HCT116 (cell line): ENCODE data around the gene ZNF334. TPM values are rescaled to one million over a fixed set of nuclear protein-coding genes. Genes with fewer than 3 reads are reported as not detected.

Experiments used
- ATAC-seq: fragments of 200-7000 bp; cut with Tn5 transposase; 2 replicates; pipeline ENCODE4 v1.9.1; 2020; ENCODE audit warnings: mild to moderate bottlenecking, moderate library complexity
- BruUV-seq: library from RNA; stranded (reverse); fragments of 400-500 nt; replicated peaks from 2 replicates; lab custom pipeline; 2021; lab: Mats Ljungman, UMichigan
- CTCF ChIA-PET: fragments of 300-600 bp; sonication (Branson Sonifier 250); formaldehyde crosslinking; loops from one replicate; lab custom pipeline; 2021; ENCODE audit warnings: antibody characterized with exemption; lab: Charles Lee
- POLR2A ChIA-PET: fragments of 300-600, 350-600 bp; sonication (Branson Sonifier 250); formaldehyde crosslinking; loops from one replicate; lab custom pipeline; 2021; ENCODE audit warnings: antibody characterized with exemption; lab: Charles Lee
- RAD21 ChIA-PET, 2 experiments: fragments of 300-600 bp; sonication (Branson Sonifier 250); formaldehyde crosslinking; loops; one replicate each; lab custom pipeline; 2023; ENCODE audit warnings: low total read pairs in 2 of 2; ENCODE audit not compliant: uncharacterized antibody in 2 of 2, unreplicated experiment in 2 of 2, low non-redundant PET in 1 of 2; lab: Charles Lee
- DNase-seq: peaks from one replicate; pipeline ENCODE4 v3.0.0-alpha.2; 2010; ENCODE audit warnings: low read depth, low spot score
- H2AFZ ChIP-seq: fragments of 200-600 bp; shearing (Covaris generic), sonication (generic); 2 replicates; pipeline ENCODE4 v1.6.1; 2017; ENCODE audit warnings: low read depth, mixed run types, mixed read lengths, antibody characterized with exemption, low read length; ENCODE audit not compliant: poor library complexity, severe bottlenecking
- H3K27ac ChIP-seq: 2 replicates; pipeline ENCODE4 v1.5.1; 2012; ENCODE audit warnings: low read depth, low read length
- H3K27me3 ChIP-seq: fragments of 200-600 bp; sonication (generic); 2 replicates; pipeline ENCODE4 v1.6.1; 2016; ENCODE audit warnings: mixed run types, low read length, mixed read lengths; ENCODE audit not compliant: insufficient read depth
- H3K36me3 ChIP-seq, 2 experiments: fragments of 200-500 bp in 1 of 2; fragments of 200-600 bp in 1 of 2; sonication (Bioruptor generic) in 1 of 2; sonication (generic) in 1 of 2; 2 replicates each; pipeline versions ENCODE4 v1.5.1 to v1.6.1; 2014 to 2016; ENCODE audit warnings: low read length in 2 of 2, inconsistent platforms in 1 of 2, mixed read lengths in 1 of 2, mixed run types in 1 of 2; ENCODE audit not compliant: insufficient read depth in 2 of 2, control insufficient read depth in 1 of 2
- H3K4me1 ChIP-seq, 2 experiments: fragments of 200-600 bp in 1 of 2; sonication (generic) in 1 of 2; 2 replicates each; pipeline versions ENCODE4 v1.5.1 to v1.6.1; 2012 to 2017; ENCODE audit warnings: low read length in 2 of 2, inconsistent platforms in 1 of 2, mild to moderate bottlenecking in 1 of 2, mixed read lengths in 1 of 2, mixed run types in 1 of 2, moderate library complexity in 1 of 2; ENCODE audit not compliant: insufficient read depth in 2 of 2, control insufficient read depth in 1 of 2
- H3K4me2 ChIP-seq: fragments of 200-600 bp; sonication (generic); 2 replicates; pipeline ENCODE4 v1.6.1; 2017; ENCODE audit warnings: mixed run types, low read length, mixed read lengths
- H3K4me3 ChIP-seq, 2 experiments: fragments of 200-600 bp in 1 of 2; sonication (generic) in 1 of 2; replicated peaks in 1 of 2; 2 replicates each; pipeline ENCODE4 v1.5.1; 2011 to 2016; ENCODE audit warnings: low read length in 2 of 2, control low read depth in 1 of 2, low read depth in 1 of 2, mild to moderate bottlenecking in 1 of 2, mixed read lengths in 1 of 2, mixed run types in 1 of 2
- H3K79me2 ChIP-seq: fragments of 200-600 bp; sonication (generic); 2 replicates; pipeline ENCODE4 v1.6.1; 2017; ENCODE audit warnings: mild to moderate bottlenecking, mixed run types, low read length, moderate library complexity, mixed read lengths; ENCODE audit not compliant: insufficient read depth
- H3K9ac ChIP-seq: fragments of 200-600 bp; sonication (generic); 2 replicates; pipeline ENCODE4 v1.6.1; 2016; ENCODE audit warnings: low read length, mixed read lengths
- H3K9me2 ChIP-seq: fragments of 200-600 bp; sonication (generic), shearing (Covaris generic); 2 replicates; pipeline ENCODE4 v1.6.1; 2017; ENCODE audit warnings: mixed run types, mild to moderate bottlenecking, moderate library complexity; ENCODE audit not compliant: insufficient read depth
- H3K9me3 ChIP-seq, 2 experiments: fragments of 200-500 bp in 1 of 2; fragments of 200-600 bp in 1 of 2; sonication (Bioruptor generic) in 1 of 2; sonication (generic) in 1 of 2; 2 replicates each; pipeline ENCODE4 v1.6.1; 2014 to 2017; ENCODE audit warnings: low read length in 2 of 2, mixed read lengths in 2 of 2, inconsistent platforms in 1 of 2, low read depth in 1 of 2, mild to moderate bottlenecking in 1 of 2, mixed run types in 1 of 2, moderate library complexity in 1 of 2; ENCODE audit not compliant: control insufficient read depth in 1 of 2, insufficient read depth in 1 of 2
- H4K20me1 ChIP-seq: fragments of 200-600 bp; sonication (generic), shearing (Covaris generic); 2 replicates; pipeline ENCODE4 v1.6.1; 2017; ENCODE audit warnings: mixed run types, mild to moderate bottlenecking, moderate library complexity; ENCODE audit not compliant: insufficient read depth
- ATF3 ChIP-seq: IDR thresholded peaks from 2 replicates; pipeline ENCODE4 v1.6.1; 2012
- CBX3 ChIP-seq: IDR thresholded peaks from 2 replicates; pipeline ENCODE4 v1.6.1; 2012; ENCODE audit warnings: low read depth
- CTCF ChIP-seq, 3 experiments: fragments of 200-600 bp in 1 of 3; sonication (generic) in 1 of 3; IDR thresholded peaks in 2 of 3; conservative IDR thresholded peaks in 1 of 3; 2 replicates each; pipeline ENCODE4 v1.5.1; 2012 to 2017; ENCODE audit warnings: low read depth in 2 of 3, low read length in 2 of 3, antibody characterized with exemption in 1 of 3, borderline replicate concordance in 1 of 3, control low read depth in 1 of 3, mild to moderate bottlenecking in 1 of 3, mixed read lengths in 1 of 3, mixed run types in 1 of 3, moderate library complexity in 1 of 3; ENCODE audit not compliant: insufficient read depth in 1 of 3
- EZH2 ChIP-seq: fragments of 200-600 bp; sonication (generic); IDR thresholded peaks from 2 replicates; pipeline ENCODE4 v1.6.1; 2017; ENCODE audit warnings: antibody characterized with exemption, mixed run types
- EZH2phosphoT487 ChIP-seq: fragments of 200-600 bp; IDR thresholded peaks from 2 replicates; pipeline ENCODE4 v1.6.1; 2018; ENCODE audit warnings: antibody characterized with exemption, borderline replicate concordance
- JUND ChIP-seq: IDR thresholded peaks from 2 replicates; pipeline ENCODE4 v1.6.1; 2012
- MAX ChIP-seq: IDR thresholded peaks from 2 replicates; pipeline ENCODE4 v1.6.1; 2012
- POLR2A ChIP-seq: IDR thresholded peaks from 2 replicates; pipeline ENCODE4 v1.7.0; 2011; ENCODE audit warnings: borderline replicate concordance; ENCODE audit not compliant: insufficient read depth, insufficient read length; ENCODE audit errors: extremely low read depth
- POLR2AphosphoS5 ChIP-seq: IDR thresholded peaks from 2 replicates; pipeline ENCODE4 v1.6.1; 2011; ENCODE audit warnings: mild to moderate bottlenecking, low read depth, low read length, moderate library complexity
- SIN3A ChIP-seq: IDR thresholded peaks from 2 replicates; pipeline ENCODE4 v1.6.1; 2012; ENCODE audit warnings: low read depth
- SP1 ChIP-seq: IDR thresholded peaks from 2 replicates; pipeline ENCODE4 v1.6.1; 2012; ENCODE audit warnings: low read depth
- SRF ChIP-seq: IDR thresholded peaks from 2 replicates; pipeline ENCODE4 v1.6.1; 2012; ENCODE audit warnings: low read depth
- TCF7L2 ChIP-seq: IDR thresholded peaks from 2 replicates; pipeline ENCODE4 v1.7.0; 2011; ENCODE audit warnings: borderline replicate concordance, inconsistent platforms; ENCODE audit not compliant: insufficient read depth, insufficient read length; ENCODE audit errors: extremely low read depth
- YY1 ChIP-seq: IDR thresholded peaks from 2 replicates; pipeline ENCODE4 v1.6.1; 2011; ENCODE audit warnings: low read length, low read depth, moderate library complexity, mild to moderate bottlenecking; ENCODE audit not compliant: insufficient replicate concordance; ENCODE audit errors: extremely low read depth
- ZBTB33 ChIP-seq: IDR thresholded peaks from 2 replicates; pipeline ENCODE4 v1.6.1; 2011; ENCODE audit warnings: mild to moderate bottlenecking, low read length, moderate library complexity; ENCODE audit not compliant: insufficient replicate concordance; ENCODE audit errors: extremely low read depth
- ZFX ChIP-seq: fragments of 450-650 bp; IDR thresholded peaks from 2 replicates; pipeline ENCODE4 v1.6.1; 2017
- intact Hi-C: fragments of 100-400 bp; cut with micrococcal nuclease; formaldehyde crosslinking; loops from 2 replicates; pipeline ENCODE4 v1.10.0; 2022
- total RNA-seq: library from RNA; stranded (reverse); gene quantifications from one replicate; pipeline ENCODE4 v1.2.1, GENCODE V29; 2021; ENCODE audit not compliant: unreplicated experiment
- TF ChIP-seq, protein P1 (sequence below): IDR thresholded peaks from 2 replicates; pipeline ENCODE4 v1.6.1; 2012; ENCODE audit warnings: low read depth

ZNF334 gene
- total RNA-seq, 1 experiment from 2014 or later: not detected

- H3K9ac ChIP-seq: no peak overlapping the region
- no peak overlapping the region for H3K4me3 ChIP-seq
- H3K9me2 ChIP-seq: no peaks in the 10 kb centered on the region
- POLR2A ChIA-PET: no interaction called here
- no peak overlapping the region for H3K4me2 ChIP-seq
- no peak overlapping the region for H3K27ac ChIP-seq
- no peaks in the 10 kb centered on the region for H4K20me1 ChIP-seq
- H3K79me2 ChIP-seq: no peaks in the 10 kb centered on the region
- TF ChIP-seq ATF3 (no peak), JUND (no peak), CBX3 (no peak), TCF7L2 (no peak), CTCF (IDR thresholded peaks at IDR 0.05 in 2 of 3, conservative IDR thresholded peaks at IDR 0.05 in 1 of 3; ENCODE audit: borderline replicate concordance in 1 of 3, insufficient read depth in 1 of 3, low read depth in 2 of 3, low read length in 2 of 3) (no peak), SIN3A (no peak), SP1 (no peak), POLR2AphosphoS5 (no peak), MAX (no peak), ZBTB33 (no peak), SRF (no peak), EZH2phosphoT487 (no peak), POLR2A (no peak), YY1 (no peak), EZH2 (no peak), ZFX (no peak)
- TF ChIP-seq, protein P1, sequence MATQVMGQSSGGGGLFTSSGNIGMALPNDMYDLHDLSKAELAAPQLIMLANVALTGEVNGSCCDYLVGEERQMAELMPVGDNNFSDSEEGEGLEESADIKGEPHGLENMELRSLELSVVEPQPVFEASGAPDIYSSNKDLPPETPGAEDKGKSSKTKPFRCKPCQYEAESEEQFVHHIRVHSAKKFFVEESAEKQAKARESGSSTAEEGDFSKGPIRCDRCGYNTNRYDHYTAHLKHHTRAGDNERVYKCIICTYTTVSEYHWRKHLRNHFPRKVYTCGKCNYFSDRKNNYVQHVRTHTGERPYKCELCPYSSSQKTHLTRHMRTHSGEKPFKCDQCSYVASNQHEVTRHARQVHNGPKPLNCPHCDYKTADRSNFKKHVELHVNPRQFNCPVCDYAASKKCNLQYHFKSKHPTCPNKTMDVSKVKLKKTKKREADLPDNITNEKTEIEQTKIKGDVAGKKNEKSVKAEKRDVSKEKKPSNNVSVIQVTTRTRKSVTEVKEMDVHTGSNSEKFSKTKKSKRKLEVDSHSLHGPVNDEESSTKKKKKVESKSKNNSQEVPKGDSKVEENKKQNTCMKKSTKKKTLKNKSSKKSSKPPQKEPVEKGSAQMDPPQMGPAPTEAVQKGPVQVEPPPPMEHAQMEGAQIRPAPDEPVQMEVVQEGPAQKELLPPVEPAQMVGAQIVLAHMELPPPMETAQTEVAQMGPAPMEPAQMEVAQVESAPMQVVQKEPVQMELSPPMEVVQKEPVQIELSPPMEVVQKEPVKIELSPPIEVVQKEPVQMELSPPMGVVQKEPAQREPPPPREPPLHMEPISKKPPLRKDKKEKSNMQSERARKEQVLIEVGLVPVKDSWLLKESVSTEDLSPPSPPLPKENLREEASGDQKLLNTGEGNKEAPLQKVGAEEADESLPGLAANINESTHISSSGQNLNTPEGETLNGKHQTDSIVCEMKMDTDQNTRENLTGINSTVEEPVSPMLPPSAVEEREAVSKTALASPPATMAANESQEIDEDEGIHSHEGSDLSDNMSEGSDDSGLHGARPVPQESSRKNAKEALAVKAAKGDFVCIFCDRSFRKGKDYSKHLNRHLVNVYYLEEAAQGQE: no peak
- TF ChIP-seq, all 23 proteins: peak for 0
- Histone ChIP-seq H3K27me3 (no peaks in the 10 kb centered on the region), H3K4me1 (no peaks in the 10 kb centered on the region), H3K9me3 (peaks cover 13 to 21% of the 10 kb centered on the region in 2 experiments; a peak in 3 of 4 replicates), H3K36me3 (no peaks in the 10 kb centered on the region), H2AFZ (no peak overlapping the region)
- no peak for DNase-seq
- CTCF ChIA-PET: no interaction called here
- no TSS peak for BruUV-seq
- no peak for ATAC-seq
- intact Hi-C loops: no loop called here
- RAD21 ChIA-PET: no interaction called here
These were observed 54.3 kb downstream of the ZNF334 start for GRCh38 chr20:46458866-46459750.
